ENCODE data around the gene ALDH1B1.
A peak's percentile ranks its signal among the peaks of the same experiment; 100 is the strongest.
"Not testable (repeated sequence)": the region's sequence is repeated elsewhere in the genome, so short reads cannot be mapped to it uniquely, and the experiment has no call there.

Gene ALDH1B1

DNA sequence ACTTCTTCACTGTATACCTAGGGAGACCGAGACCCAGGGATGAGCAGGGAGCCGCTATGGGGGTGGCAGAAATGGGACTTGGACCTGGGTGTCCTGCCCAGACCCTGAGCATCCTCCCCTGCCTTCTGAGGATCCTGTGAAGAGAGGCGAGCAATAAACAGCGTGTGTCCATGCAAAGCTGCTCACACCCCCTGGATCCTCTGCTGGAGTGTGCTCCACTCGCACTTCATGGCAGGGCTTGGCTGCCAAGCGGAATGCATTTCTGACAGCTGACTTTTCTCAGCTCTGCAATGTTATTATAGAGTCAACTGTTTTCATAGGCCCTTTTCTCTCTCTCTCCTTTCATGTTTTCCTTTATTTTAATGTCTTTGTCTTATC, 31.0 kb upstream of the ALDH1B1 start:
- no peak for DNase-seq (ENCODE audit: low read depth)

DNA sequence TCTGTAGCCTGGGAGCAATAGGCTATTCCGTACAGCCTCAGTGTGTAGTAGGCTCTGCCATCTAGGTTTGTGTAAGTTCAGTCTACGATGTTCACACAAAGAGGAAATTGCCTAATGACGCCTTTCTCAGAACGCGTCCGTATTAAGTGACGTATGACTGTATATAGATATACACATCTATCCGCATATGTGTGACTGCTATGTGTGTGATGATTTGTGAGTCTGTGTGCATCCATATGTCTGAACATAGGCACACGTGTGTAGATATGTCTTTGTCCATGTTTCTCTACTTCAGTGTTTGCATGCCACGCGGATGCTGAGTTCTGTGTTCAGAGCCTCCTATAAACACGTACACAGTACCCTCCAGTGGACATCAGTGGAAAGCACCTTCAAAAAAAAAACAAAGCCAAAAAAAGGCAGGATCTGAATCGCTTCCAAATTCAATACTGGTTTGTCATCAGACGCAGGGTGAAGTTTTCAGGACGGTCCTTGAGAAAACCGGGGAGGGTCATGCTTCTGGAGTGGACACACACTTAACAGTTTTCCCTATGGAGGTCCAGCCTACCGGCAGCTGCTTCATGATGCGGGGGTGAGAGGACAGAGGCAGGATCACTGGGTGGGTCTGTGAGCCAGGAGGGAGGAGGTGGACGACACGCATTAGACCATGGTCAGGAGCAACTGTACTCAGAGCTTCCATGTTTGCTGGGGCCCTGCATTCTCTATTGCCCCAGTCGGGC, 29.5 kb upstream of the ALDH1B1 start:
- peak; percentile 55 for DNase-seq (ENCODE audit: low read depth)

GRCh38 chr9:38363589-38363925, 28.9 kb upstream of the ALDH1B1 start:
- DNase-seq (ENCODE audit: low read depth), result no peak

DNA sequence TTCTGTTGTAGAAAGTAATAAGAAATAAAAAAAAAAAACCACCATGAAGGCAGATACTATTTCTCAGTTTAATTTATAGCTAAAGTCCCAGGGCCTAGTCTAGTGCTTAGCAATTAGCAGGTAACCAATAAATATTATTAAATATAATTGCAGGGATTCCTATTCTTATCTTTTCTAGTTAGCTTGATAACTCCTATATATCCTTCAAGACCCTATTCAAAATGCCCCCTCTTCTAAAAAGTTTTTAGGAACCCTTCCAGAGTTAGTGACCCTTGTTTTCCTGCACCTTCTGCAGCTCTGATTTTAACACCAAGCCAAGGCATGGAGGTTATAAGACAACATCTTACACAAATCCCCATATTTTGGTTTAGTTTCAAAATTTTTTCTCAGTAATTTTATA, 24.6 kb upstream of the ALDH1B1 start:
- no peak for DNase-seq (ENCODE audit: low read depth)

- DNase-seq (ENCODE audit: low read depth), result no peak
Measured at GRCh38 chr9:38368731-38369130, 23.8 kb upstream of the ALDH1B1 start.

DNA sequence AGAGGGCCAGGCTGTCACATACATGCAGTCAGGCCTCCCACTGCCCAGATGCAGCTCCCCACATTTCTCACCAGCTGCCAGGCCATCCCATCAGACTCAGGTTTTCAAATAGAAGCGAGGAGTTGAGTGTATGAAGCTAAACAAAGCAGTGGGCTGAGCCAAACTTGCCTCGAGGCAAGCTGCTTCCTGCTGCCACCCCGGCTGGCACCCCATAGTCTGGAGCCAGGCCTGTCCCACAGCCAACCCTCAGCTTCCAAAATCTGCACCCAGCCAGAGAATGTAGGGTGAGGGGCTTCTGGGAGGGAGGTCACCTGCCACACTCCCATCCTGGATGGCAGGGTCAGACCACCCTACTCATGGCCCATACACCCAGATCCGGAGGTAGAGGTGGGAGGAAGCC, 22.3 kb upstream of the ALDH1B1 start:
- no peak for DNase-seq (ENCODE audit: low read depth)

GRCh38 chr9:38371495-38371894, 21.0 kb upstream of the ALDH1B1 start:
- DNase-seq (ENCODE audit: low read depth), result no peak

DNA sequence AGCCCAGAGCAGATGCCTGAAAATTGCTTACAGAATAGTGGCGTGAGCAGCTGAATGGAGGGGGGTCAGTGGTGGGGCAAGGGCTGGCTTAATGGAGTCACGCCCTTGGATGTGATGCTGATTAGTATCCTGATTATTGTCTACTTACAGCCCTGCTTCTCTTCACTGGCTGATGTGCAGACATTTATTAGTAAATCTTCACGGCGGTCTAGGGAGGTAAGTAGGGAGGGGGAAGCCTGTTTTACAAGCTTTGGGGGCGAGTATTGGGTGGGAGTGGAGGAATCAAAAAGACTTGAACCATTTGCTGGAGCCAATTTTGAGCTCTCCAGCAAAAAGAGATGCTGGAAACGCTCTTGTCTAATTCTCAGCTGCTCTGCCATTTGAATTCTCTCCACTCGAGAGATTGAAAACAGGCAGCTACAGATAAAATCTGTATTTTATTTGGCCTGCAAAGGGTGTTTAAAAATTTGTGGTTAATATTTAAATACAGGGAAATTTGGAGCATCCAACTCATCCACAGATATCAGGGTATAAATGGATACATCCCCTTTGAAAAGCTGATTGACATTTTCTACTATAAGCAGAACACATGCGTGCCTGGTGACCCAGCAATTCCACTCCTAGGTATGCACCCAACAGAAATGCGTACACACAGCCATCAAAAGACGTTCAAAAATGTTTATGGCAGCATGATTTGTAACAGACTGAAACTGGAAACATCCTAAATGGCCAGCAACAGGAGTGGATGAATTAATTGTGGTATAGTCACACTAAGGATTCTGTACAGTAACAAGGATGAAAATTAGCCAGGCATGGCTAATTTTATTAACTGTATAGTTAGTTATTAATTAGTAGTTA, 19.5 kb upstream of the ALDH1B1 start:
- DNase-seq (ENCODE audit: low read depth), result no peak

DNA sequence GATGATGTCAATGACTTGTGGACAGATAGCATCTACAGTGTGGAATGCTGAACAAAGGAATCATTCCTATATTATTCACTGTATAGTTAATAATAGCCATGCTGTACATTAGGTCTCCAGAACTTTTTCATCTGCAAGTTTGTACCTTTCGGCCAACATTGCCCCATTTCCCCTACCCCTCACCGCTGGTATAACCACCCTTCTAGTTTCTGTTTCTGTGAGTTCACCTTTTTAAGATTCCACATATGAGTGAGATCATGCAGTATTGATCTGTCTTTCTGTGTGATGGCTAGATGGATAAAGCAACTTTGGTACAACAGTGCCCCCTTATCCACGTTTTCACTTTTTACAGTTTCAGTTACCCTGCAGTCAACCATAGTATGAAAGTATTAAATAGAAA, 18.8 kb upstream of the ALDH1B1 start:
- no peak for DNase-seq (ENCODE audit: low read depth)

DNA sequence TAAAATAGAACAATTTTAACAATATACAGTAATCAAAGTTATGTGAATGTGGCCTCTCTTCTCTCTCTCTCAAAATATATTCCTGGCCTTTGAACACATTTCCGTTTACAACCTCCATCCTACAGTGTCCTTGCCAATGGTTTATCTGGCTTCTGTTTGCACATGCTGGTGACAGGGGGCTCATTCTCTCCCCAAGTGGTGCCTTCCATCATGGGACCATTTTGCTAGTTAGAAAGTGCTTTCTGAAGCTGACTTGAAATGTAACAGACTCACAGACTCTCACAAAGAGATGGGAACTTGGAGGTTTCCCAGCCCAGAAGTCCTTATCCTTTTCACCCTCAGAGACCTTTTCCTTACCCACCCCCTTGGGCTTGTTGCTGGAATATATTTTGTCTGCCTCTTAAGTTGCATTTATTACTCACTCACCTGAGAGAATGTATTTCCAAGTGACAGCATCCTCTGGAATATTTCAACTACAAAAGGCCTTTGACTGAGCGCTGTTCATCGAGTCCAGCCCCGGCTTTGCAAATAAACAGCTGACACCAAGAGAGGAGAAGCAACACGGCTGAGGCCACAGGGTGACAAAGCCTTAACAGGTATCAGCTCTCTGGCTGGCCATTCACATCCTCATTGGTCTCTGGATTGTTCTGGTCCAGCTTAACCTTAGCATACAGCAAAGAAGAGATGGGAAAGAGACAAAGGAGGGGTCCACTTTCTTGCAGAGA, 17.5 kb upstream of the ALDH1B1 start:
- no peak for DNase-seq (ENCODE audit: low read depth)

GRCh38 chr9:38375572-38375963, 16.9 kb upstream of the ALDH1B1 start:
- DNase-seq (ENCODE audit: low read depth), result no peak

DNA sequence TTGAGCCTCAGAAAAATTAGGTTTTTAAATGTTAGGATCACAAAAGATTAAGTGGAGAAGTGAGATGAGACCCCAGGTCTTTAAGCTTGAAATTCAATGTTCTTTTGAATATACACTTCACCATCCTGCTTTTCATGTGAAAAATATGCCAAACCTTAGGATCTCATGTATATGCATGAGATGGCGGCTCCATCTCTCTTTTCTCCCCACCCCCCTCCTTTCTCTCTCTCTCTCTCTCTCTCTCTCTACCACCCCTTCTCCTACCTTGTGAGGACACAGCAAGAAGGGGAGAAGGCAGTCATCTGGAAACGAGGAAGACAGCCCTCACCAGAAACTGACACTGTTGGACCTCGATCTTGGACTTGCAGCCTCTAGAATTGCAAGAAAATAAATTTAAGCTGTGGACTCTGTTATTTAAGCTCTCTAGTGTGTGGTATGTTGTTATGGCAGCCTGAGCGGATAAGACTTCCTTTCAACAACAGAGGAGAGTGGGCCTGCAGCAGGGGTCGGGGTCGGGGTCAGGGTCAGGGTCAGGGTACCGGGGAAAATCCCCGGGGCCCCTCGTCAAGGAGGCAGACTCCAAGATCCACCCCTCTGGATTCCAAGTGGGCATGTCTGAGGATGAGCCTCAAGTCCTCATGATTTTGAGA, 16.4 kb upstream of the ALDH1B1 start:
- no peak for DNase-seq (ENCODE audit: low read depth)

DNA sequence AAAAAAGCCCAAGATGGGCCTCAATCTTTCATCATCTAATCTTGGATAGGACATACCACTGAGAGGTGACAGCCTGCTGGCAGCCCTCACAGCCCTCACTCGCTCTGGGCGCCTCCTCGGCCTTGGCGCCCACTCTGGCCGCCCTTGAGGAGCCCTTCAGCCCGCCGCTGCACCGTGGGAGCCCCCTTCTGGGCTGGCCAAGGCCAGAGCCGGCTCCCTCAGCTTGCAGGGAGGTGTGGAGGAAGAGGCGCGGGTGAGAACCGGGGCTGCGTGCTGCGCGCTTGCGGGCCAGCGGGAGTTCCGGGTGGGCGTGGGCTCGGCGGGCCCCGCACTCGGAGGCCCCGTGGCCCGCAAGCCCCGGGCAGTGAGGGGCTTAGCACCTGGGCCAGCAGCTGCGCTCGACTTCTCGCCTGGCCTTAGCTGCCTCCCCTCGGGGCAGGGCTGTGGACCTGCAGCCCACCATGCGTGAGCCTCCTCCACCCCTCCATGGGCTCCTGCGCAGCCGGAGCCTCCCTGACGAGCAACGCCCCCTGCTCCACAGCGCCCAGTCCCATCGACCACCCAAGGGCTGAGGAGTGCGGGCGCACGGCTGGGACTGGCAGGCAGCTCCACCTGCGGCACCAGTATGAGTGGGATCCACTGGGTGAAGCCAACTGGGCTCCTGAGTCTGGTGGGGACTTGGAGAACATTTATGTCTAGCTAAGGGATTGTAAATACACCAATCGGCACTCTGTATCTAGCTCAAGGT, 15.0 kb upstream of the ALDH1B1 start:
- not testable (repeated sequence) for DNase-seq (ENCODE audit: low read depth)

DNA sequence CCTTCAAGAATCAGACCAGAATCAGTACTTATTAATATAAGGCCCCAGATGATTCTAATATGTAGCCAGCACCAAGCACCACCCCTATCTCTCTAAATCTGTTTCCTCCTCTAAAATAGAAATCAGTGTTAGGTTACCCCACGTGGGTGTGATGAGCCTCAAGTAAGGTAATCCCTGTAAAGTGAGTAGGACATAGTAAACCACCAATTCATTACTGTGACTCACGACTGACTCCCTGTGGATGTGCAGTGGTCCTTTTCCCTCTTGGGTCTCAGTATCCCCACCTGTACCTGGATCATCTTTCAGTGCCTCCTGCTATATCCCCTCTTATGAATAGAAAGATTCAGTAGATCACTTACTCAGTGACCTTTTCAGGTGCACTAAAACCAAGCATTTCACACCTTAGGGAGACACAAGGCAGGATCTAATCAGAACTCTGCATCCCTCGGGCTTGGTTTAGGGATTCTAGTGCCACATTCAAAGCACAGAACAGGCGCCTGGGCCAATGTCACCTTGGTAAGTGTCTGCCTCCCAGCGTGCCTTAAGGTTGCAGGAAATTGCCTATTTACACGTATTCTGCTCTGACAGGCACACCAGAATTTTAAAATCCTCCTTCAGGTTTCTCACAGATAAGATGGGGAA, 12.2 kb upstream of the ALDH1B1 start:
- DNase-seq (ENCODE audit: low read depth), result no peak

DNA sequence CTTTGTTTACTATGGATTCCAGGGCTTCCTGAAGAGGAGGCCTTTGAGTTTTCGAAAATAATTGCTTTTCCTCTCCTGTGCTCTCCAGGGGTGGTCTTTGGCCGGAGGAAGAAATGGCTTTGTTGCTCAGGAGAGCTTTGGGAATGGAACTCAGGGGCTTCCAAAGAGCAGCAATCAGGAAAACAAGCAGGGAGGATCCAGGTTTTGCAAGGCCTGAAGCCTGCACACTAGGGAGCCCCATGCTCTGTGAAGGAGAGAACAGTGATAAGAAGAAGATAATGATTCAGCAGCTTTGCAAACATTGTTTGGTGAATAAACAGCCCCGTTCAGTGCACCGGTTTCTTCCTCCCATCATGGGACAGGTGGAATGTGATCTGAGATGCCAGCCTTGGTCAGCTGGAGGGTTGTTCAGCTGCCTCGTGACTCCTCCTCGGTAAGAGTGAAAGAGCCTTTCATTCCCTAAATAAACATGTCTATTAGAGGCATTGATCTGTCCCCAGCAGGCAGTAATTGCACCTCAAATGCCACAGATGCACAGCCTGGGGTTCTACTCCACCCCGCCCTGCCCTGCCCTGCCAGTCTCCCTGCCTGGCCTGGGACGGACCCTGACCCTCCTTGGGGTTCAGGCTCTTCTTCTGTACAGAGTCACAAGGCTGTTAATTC, 11.5 kb upstream of the ALDH1B1 start:
- DNase-seq (ENCODE audit: low read depth), result no peak

DNA sequence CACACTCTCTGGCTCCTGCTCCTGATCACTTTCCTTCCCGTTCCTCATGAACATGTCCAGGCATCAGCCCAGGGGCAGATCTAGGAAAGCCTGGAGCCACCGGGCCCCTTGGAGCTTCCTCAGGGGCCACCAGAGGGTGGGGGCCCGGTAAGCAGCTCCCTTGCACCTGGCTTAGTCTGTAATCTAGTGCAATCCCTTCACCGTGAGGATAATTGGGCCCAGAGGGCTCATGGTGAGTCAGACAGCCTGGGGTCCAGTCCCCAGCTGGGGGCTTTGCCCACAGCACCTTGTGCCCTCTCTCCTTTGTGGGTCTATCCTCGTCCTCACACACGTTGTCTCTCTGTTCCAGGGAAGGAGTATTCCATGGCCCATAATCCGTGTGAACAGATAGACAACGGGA, 10.4 kb upstream of the ALDH1B1 start:
- no peak for DNase-seq (ENCODE audit: low read depth)

DNA sequence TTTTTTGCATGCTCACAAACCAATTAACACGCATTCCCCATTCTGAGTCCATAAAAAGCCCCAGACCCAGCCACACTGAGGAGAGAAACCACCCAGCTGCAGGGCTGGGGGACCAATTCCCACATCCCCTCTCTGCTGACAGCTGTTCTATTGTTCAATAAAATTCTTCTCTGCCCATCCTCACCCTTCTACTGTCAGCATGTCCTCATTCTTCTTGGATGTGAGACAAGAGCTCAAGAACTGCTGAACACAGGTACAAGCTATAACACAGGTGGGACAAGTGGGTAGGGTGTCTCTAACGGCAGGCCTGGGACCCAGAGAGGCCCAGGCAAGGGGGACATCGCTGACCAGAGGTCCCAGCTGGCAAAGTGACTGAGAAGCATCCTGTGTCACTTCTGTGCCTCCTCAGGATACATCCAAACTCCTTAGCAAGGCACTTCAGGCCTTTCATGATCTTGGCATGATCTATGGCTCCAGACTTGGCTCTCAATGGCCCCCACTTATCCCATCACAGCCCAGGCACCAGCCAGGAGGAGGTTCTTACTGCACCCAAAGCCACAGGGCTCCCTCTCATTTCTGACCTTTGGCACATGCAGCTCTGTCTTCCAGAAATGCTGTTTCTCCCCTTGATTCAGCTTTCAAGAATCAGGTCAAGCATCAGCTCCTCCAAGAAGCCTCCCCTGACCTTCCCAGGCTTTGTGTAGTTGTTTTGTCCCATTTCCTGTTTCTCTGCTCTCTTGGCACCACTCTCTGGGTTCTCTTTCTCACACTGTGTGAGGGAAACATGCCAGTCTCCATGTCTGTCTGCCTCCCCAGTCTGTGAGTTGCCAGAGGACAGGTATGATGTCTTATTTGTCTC, 7.3 kb upstream of the ALDH1B1 start:
- peak; percentile 21 for DNase-seq (ENCODE audit: low read depth)

GRCh38 chr9:38385896-38386295, 6.6 kb upstream of the ALDH1B1 start:
- no peak for DNase-seq (ENCODE audit: low read depth)

DNA sequence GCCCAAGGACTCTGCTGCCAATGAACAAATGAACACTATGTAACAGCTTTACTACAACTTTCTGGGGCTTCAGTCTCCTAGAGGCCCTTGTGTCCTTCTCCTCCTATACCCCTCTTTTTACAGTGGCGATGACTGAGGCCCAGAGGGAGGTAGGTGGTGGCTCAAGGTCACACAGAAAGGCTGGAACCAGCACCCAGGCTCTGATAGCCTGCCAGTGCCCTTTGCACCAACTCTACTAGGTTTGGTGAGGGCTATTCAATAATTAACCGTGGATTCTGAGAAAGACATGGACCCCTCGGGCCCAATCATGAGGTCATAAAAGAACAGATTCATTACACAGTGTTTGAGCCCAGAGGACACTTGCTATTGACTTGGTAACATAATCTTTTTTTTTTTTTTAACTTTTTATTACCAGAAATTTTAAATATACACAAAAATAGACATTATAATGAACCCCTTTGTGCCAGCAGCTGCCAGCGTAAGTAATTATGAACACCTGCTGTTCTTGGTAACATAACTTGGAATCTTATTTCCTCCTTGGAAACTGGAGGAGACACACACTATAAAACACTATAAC, 6.1 kb upstream of the ALDH1B1 start:
- DNase-seq (ENCODE audit: low read depth), result no peak

Data from GM04503 (cell line).